ENCODE measurements around the gene MYBPH. TPM values are rescaled to one million over a fixed set of nuclear protein-coding genes. Genes with fewer than 3 reads are reported as not detected.

MYBPH gene
- total and polyA plus RNA-seq, 2 donors (not counting 3 experiments of a cell fraction or from before 2014, with no cell fraction given), result not detected

GRCh38 chr1:203162403-203162802 is 13.2 kb downstream of the MYBPH start:
- dilution Hi-C loops (cut with MboI; ENCODE audit: extremely low pct_ligation_motif_present, low sequenced_read_pairs) (no loop called here), intact Hi-C loops (cut with micrococcal nuclease) (no loop called here)
- H3K27me3 ChIP-seq (ENCODE audit: control insufficient read depth in 2 of 2, insufficient read depth in 2 of 2, low read length in 2 of 2), result peaks cover 8 to 23% of the 10 kb centered on the region in 2 experiments
- H3K9me1 ChIP-seq (replicated peaks; ENCODE audit: control insufficient read depth, extremely low read depth, insufficient read depth, low read length), result no peaks in the 10 kb centered on the region
- no peak overlapping the region for H3K4me2 ChIP-seq (ENCODE audit: insufficient read depth, low read length)
- no peak overlapping the region for H3K4me3 ChIP-seq (replicated peaks in 1 of 3; ENCODE audit: insufficient read depth in 1 of 3, low read depth in 1 of 3, low read length in 3 of 3)
- no peaks in the 10 kb centered on the region for H3K9me3 ChIP-seq (replicated peaks; ENCODE audit: control insufficient read depth, insufficient read depth, low read length)
- FAIRE-seq, result no peak
- no peak overlapping the region for H2AFZ ChIP-seq (ENCODE audit: low read depth, low read length)
- ChIA-PET CTCF (interaction anchor here (0.8 to 2.0 kb wide), 6 partner anchors 9 to 45 kb away, joined by 3 to 7 read pairs (median 3); no protein-coding TSS in a partner anchor), POLR2A (no interaction called here)
- H3K36me3 ChIP-seq (ENCODE audit: control insufficient read depth in 2 of 2, extremely low read depth in 1 of 2, insufficient read depth in 2 of 2, low read length in 2 of 2), result no peaks in the 10 kb centered on the region
- H3K79me2 ChIP-seq (ENCODE audit: control insufficient read depth, insufficient read depth, low read length), result no peaks in the 10 kb centered on the region
- H3K9ac ChIP-seq (replicated peaks; ENCODE audit: extremely low read depth, insufficient read depth, low read length), result no peak overlapping the region
- no peak for DNase-seq (ENCODE audit: low read depth, low spot score)
- H3K27ac ChIP-seq (ENCODE audit: insufficient read depth, low read depth, low read length), result no peak overlapping the region
- H3K4me1 ChIP-seq (ENCODE audit: control insufficient read depth, extremely low read depth, insufficient read depth, low read length), result no peaks in the 10 kb centered on the region
- no TSS peak for BruUV-seq (replicated peaks)
- TF ChIP-seq FOS (IDR thresholded peaks at IDR 0.05; ENCODE audit: borderline replicate concordance, insufficient read depth, low read length), result no peak
- no peaks in the 10 kb centered on the region for H4K20me1 ChIP-seq (replicated peaks; ENCODE audit: control insufficient read depth, extremely low read depth, insufficient read depth, low read length)

GRCh38 chr1:203161703-203162102 is 13.9 kb downstream of the MYBPH start:
- Histone ChIP-seq H3K27me3 (ENCODE audit: control insufficient read depth in 2 of 2, insufficient read depth in 2 of 2, low read length in 2 of 2) (peaks cover 8 to 26% of the 10 kb centered on the region in 2 experiments), H3K4me2 (ENCODE audit: insufficient read depth, low read length) (no peak overlapping the region), H3K9me1 (replicated peaks; ENCODE audit: control insufficient read depth, extremely low read depth, insufficient read depth, low read length) (no peaks in the 10 kb centered on the region), H3K4me3 (replicated peaks in 1 of 3; ENCODE audit: insufficient read depth in 1 of 3, low read depth in 1 of 3, low read length in 3 of 3) (no peak overlapping the region), H3K27ac (ENCODE audit: insufficient read depth, low read depth, low read length) (no peak overlapping the region), H3K9ac (replicated peaks; ENCODE audit: extremely low read depth, insufficient read depth, low read length) (no peak overlapping the region), H4K20me1 (replicated peaks; ENCODE audit: control insufficient read depth, extremely low read depth, insufficient read depth, low read length) (no peaks in the 10 kb centered on the region), H3K36me3 (ENCODE audit: control insufficient read depth in 2 of 2, extremely low read depth in 1 of 2, insufficient read depth in 2 of 2, low read length in 2 of 2) (no peaks in the 10 kb centered on the region), H3K9me3 (replicated peaks; ENCODE audit: control insufficient read depth, insufficient read depth, low read length) (no peaks in the 10 kb centered on the region), H2AFZ (ENCODE audit: low read depth, low read length) (no peak overlapping the region), H3K79me2 (ENCODE audit: control insufficient read depth, insufficient read depth, low read length) (no peaks in the 10 kb centered on the region), H3K4me1 (ENCODE audit: control insufficient read depth, extremely low read depth, insufficient read depth, low read length) (no peaks in the 10 kb centered on the region)
- POLR2A ChIA-PET, result no interaction called here
- no peak for DNase-seq (ENCODE audit: low read depth, low spot score)
- no TSS peak for BruUV-seq (replicated peaks)
- dilution Hi-C loops (cut with MboI; ENCODE audit: extremely low pct_ligation_motif_present, low sequenced_read_pairs) (no loop called here), intact Hi-C loops (cut with micrococcal nuclease) (no loop called here)
- CTCF ChIA-PET, result interaction anchor here (0.8 to 2.0 kb wide), 5 partner anchors 10 to 44 kb away, joined by 3 to 7 read pairs (median 3); no protein-coding TSS in a partner anchor
- no peak for FAIRE-seq
- TF ChIP-seq EZH2 (IDR thresholded peaks at IDR 0.05; ENCODE audit: borderline replicate concordance, low read depth, low read length, severe bottlenecking) (no peak), POLR2AphosphoS5 (IDR thresholded peaks at IDR 0.05; ENCODE audit: insufficient read depth, low read depth, low read length) (no peak), CTCF (IDR thresholded peaks at IDR 0.05; ENCODE audit: extremely low read depth in 1 of 2, insufficient read depth in 1 of 2, low read depth in 1 of 2, low read length in 2 of 2) (no peak), MYC (IDR thresholded peaks at IDR 0.05; ENCODE audit: low read depth, low read length) (no peak), MAX (IDR thresholded peaks at IDR 0.05; ENCODE audit: insufficient read depth, insufficient read length) (no peak), JUN (IDR thresholded peaks at IDR 0.05; ENCODE audit: borderline replicate concordance, insufficient read depth, insufficient read length, low read depth) (no peak), FOS (IDR thresholded peaks at IDR 0.05; ENCODE audit: borderline replicate concordance, insufficient read depth, low read length) (no peak)

Data from endothelial cell of umbilical vein (primary cell).